Measurements from ENCODE around the gene RTEL1.

- TF ChIP-seq ZNF274 (IDR thresholded peaks at IDR 0.05; ENCODE audit: low read depth, low read length) (no peak), MAX (IDR thresholded peaks at IDR 0.05) (no peak), POLR2AphosphoS5 (IDR thresholded peaks at IDR 0.05; ENCODE audit: low read depth, low read length) (no peak), CTCF (IDR thresholded peaks at IDR 0.05 in 2 of 3, conservative IDR thresholded peaks at IDR 0.05 in 1 of 3; ENCODE audit: borderline replicate concordance in 1 of 3, insufficient read depth in 1 of 3, low read depth in 2 of 3, low read length in 2 of 3) (no peak), ZBTB33 (IDR thresholded peaks at IDR 0.05; ENCODE audit: extremely low read depth, insufficient replicate concordance, low read length) (no peak), ATF3 (IDR thresholded peaks at IDR 0.05) (no peak), EZH2 (IDR thresholded peaks at IDR 0.05) (no peak), POLR2A (IDR thresholded peaks at IDR 0.05; ENCODE audit: borderline replicate concordance, extremely low read depth, insufficient read depth, insufficient read length) (no peak), RAD21 (IDR thresholded peaks at IDR 0.05; ENCODE audit: low read depth) (no peak), EZH2phosphoT487 (IDR thresholded peaks at IDR 0.05; ENCODE audit: borderline replicate concordance) (no peak), REST (IDR thresholded peaks at IDR 0.05; ENCODE audit: low read depth) (no peak), SP1 (IDR thresholded peaks at IDR 0.05; ENCODE audit: low read depth) (no peak)
These were observed 48.0 kb downstream of the RTEL1 start for GRCh38 chr20:63706027-63706695.

Measured in HCT116 (cell line).